GM12865 (cell line): ENCODE results near the gene DPH1.

ENCODE experiments used
- DNase-seq: peaks from one replicate; pipeline ENCODE4 v3.0.0; 2010; ENCODE audit warnings: low read depth
- H3K4me3 ChIP-seq: 2 replicates; pipeline ENCODE4 v1.5.1; 2011; ENCODE audit warnings: mild to moderate bottlenecking, low read depth, low read length, control low read depth
- CTCF ChIP-seq: IDR thresholded peaks from 2 replicates; pipeline ENCODE4 v1.5.1; 2011; ENCODE audit warnings: low read length, control low read depth, low read depth, inconsistent platforms; ENCODE audit not compliant: insufficient read depth; ENCODE audit errors: missing control alignments

Gene DPH1

GRCh38 chr17:2051061-2051932 is 21.3 kb downstream of the DPH1 start:
- DNase-seq, result no peak
- no peak for TF ChIP-seq CTCF
- no peak overlapping the region for H3K4me3 ChIP-seq

- no peak for DNase-seq
- H3K4me3 ChIP-seq, result no peak overlapping the region
- TF ChIP-seq CTCF, result no peak
These were observed 22.1 kb downstream of the DPH1 start for GRCh38 chr17:2051933-2052559.

- DNase-seq, result peak; percentile 81
- peak overlapping the region; percentile 79 for H3K4me3 ChIP-seq
- peak; percentile 72 for TF ChIP-seq CTCF
These were observed 23.7 kb downstream of the DPH1 start for GRCh38 chr17:2053380-2054261.

GRCh38 chr17:2054262-2054511 is 24.2 kb downstream of the DPH1 start:
- no peak for TF ChIP-seq CTCF
- DNase-seq, result no peak
- H3K4me3 ChIP-seq, result peak overlapping the region; percentile 79

GRCh38 chr17:2054512-2055291 is 24.7 kb downstream of the DPH1 start, which contains the start of gene HIC1:
TSS of gene HIC1 (plus strand) at chr17:2055103. CDS start at chr17:2056691, 1,588 bp downstream.
- H3K4me3 ChIP-seq, result peak within 1 kb of the TSS; percentile 79
- peak; percentile 87 for DNase-seq

More at GRCh38 chr17:2054512-2055291, 24.7 kb downstream of the DPH1 start, which contains the start of gene HIC1:
- peak; percentile 86 for TF ChIP-seq CTCF
